GM23338 (cell line): ENCODE results near the gene ADAT3. TPM values are rescaled to one million over a fixed set of nuclear protein-coding genes. Genes with fewer than 3 reads are reported as not detected.

ENCODE experiments used
- ATAC-seq: fragments of 200-7000 bp; cut with Tn5 transposase; 3 replicates; pipeline ENCODE4 v1.9.1; 2020
- DNase-seq: peaks from one replicate; pipeline ENCODE4 v3.0.0-alpha.2; 2015; ENCODE audit warnings: low spot score
- H2AFZ ChIP-seq: fragments of 200-600 bp; sonication (generic); 2 replicates; pipeline ENCODE4 v1.8.0; 2016; ENCODE audit warnings: antibody characterized with exemption, mild to moderate bottlenecking, moderate library complexity
- H3F3A ChIP-seq: fragments of 200-600 bp; sonication (generic); replicated peaks from 2 replicates; pipeline ENCODE4 v1.8.0; 2017; ENCODE audit warnings: antibody characterized with exemption, mixed run types, low read depth
- H3K27ac ChIP-seq: fragments of 200-600 bp; sonication (generic); 2 replicates; pipeline ENCODE4 v1.6.1; 2016; ENCODE audit warnings: low read depth
- H3K27me3 ChIP-seq: fragments of 200-600 bp; sonication (generic); 2 replicates; pipeline ENCODE4 v1.8.0; 2016; ENCODE audit warnings: mild to moderate bottlenecking, mixed run types, moderate library complexity; ENCODE audit not compliant: insufficient read depth
- H3K36me3 ChIP-seq: fragments of 200-600 bp; sonication (generic); 2 replicates; pipeline ENCODE4 v1.8.0; 2016; ENCODE audit warnings: mild to moderate bottlenecking; ENCODE audit not compliant: insufficient read depth
- H3K4me1 ChIP-seq: fragments of 200-600 bp; sonication (generic); 2 replicates; pipeline ENCODE4 v1.8.0; 2016; ENCODE audit warnings: mild to moderate bottlenecking, moderate library complexity; ENCODE audit not compliant: insufficient read depth
- H3K4me2 ChIP-seq: fragments of 200-600 bp; sonication (generic); 2 replicates; pipeline ENCODE4 v1.7.1; 2017; ENCODE audit warnings: mixed run types
- H3K4me3 ChIP-seq: fragments of 200-600 bp; sonication (generic); 2 replicates; pipeline ENCODE4 v1.6.1; 2016; ENCODE audit warnings: mixed run types
- H3K79me2 ChIP-seq: fragments of 200-600 bp; sonication (generic); replicated peaks from 2 replicates; pipeline ENCODE4 v1.8.0; 2017; ENCODE audit warnings: mild to moderate bottlenecking; ENCODE audit not compliant: insufficient read depth
- H3K9me2 ChIP-seq: fragments of 200-600 bp; sonication (generic); 2 replicates; pipeline ENCODE4 v1.8.0; 2017; ENCODE audit not compliant: insufficient read depth
- H4K20me1 ChIP-seq: fragments of 200-600 bp; sonication (generic); replicated peaks from 2 replicates; pipeline ENCODE4 v1.8.0; 2017; ENCODE audit warnings: mild to moderate bottlenecking; ENCODE audit not compliant: insufficient read depth
- H3K27ac Mint-ChIP-seq: 2 replicates; pipeline ENCODE4 v1.8.0; 2020; ENCODE audit warnings: inconsistent platforms, mild to moderate bottlenecking, moderate library complexity, mixed read lengths
- H3K27me3 Mint-ChIP-seq: 3 replicates; pipeline ENCODE4 v1.8.0; 2022; ENCODE audit warnings: low read depth, mild to moderate bottlenecking, moderate library complexity, mixed read lengths, inconsistent platforms; ENCODE audit not compliant: insufficient read depth, poor library complexity
- H3K36me3 Mint-ChIP-seq: 3 replicates; pipeline ENCODE4 v1.8.0; 2021; ENCODE audit warnings: low read depth, mild to moderate bottlenecking, inconsistent platforms, moderate library complexity, mixed read lengths
- H3K4me1 Mint-ChIP-seq: 3 replicates; pipeline ENCODE4 v1.8.0; 2020; ENCODE audit warnings: mild to moderate bottlenecking, inconsistent platforms, mixed read lengths
- H3K4me3 Mint-ChIP-seq: 3 replicates; pipeline ENCODE4 v1.8.0; 2021; ENCODE audit warnings: moderate library complexity, mild to moderate bottlenecking, inconsistent platforms, mixed read lengths
- H3K9me3 Mint-ChIP-seq: 3 replicates; pipeline ENCODE4 v1.8.0; 2020; ENCODE audit warnings: moderate library complexity, mild to moderate bottlenecking, inconsistent platforms, mixed read lengths
- CREB1 ChIP-seq: fragments of 250-450 bp; sonication (Bioruptor Pico); IDR thresholded peaks from 2 replicates; pipeline ENCODE4 v1.5.0; 2020; ENCODE audit warnings: low read depth, mild to moderate bottlenecking, moderate library complexity
- EZH2phosphoT487 ChIP-seq: fragments of 200-600 bp; sonication (generic); IDR thresholded peaks from one replicate; pipeline ENCODE4 v1.8.1; 2018; ENCODE audit warnings: antibody characterized with exemption; ENCODE audit not compliant: unreplicated experiment
- NANOG ChIP-seq: IDR thresholded peaks from 2 replicates; pipeline ENCODE4 v1.6.1; 2016; ENCODE audit warnings: antibody characterized with exemption, borderline replicate concordance
- REST ChIP-seq: IDR thresholded peaks from one replicate; pipeline ENCODE4 v1.6.1; 2018; ENCODE audit warnings: antibody characterized with exemption; ENCODE audit not compliant: unreplicated experiment
- ZNF331 ChIP-seq: fragments of 250-450 bp; sonication (Bioruptor Pico); IDR thresholded peaks from 2 replicates; pipeline ENCODE4 v1.5.0; 2020; ENCODE audit warnings: low read depth, mild to moderate bottlenecking, moderate library complexity
- ZNF462 ChIP-seq: fragments of 250-450 bp; sonication (Bioruptor Pico); IDR thresholded peaks from 2 replicates; pipeline ENCODE4 v1.5.0; 2020; ENCODE audit warnings: mild to moderate bottlenecking, moderate library complexity
- polyA plus RNA-seq: library from polyadenylated mRNA; unstranded; fragments of >200 nt; fragmentation: Nextera tagmentation; extraction: Ambion mirVana; gene quantifications from 2 replicates; pipeline ENCODE4 v1.2.1, GENCODE V29; 2016
- total RNA-seq: library from RNA; depleted of rRNA; stranded (reverse); fragments of >200 nt; shearing (Covaris generic); gene quantifications from 2 replicates; pipeline ENCODE4 v1.2.3, GENCODE V29; 2014

The ADAT3 gene
- total and polyA plus RNA-seq, 2 experiments from 2014 or later: 7.9 to 12.4 TPM

- peaks cover 14% of the 10 kb centered on the region; the same call in 1 of the 2 replicates for H3K4me1 ChIP-seq
- H3K36me3 ChIP-seq: no peaks in the 10 kb centered on the region
- no peak overlapping the region for H3K27ac ChIP-seq
- no peaks in the 10 kb centered on the region for H3K9me2 ChIP-seq
- Mint-ChIP-seq H3K4me3 (peak overlapping the region; percentile 91), H3K27ac (peak overlapping the region; percentile 40), H3K4me1 (peaks cover 31% of the 10 kb centered on the region), H3K9me3 (no peaks in the 10 kb centered on the region; the same call in 2 of the 3 replicates), H3K36me3 (no peaks in the 10 kb centered on the region; the same call in 2 of the 3 replicates), H3K27me3 (peaks cover 11% of the 10 kb centered on the region)
- no peak for TF ChIP-seq NANOG
- no peak for TF ChIP-seq ZNF462 (CRISPR knock-in tag)
- no peak for TF ChIP-seq CREB1 (CRISPR knock-in tag)
- no peak for TF ChIP-seq REST
- no peak for TF ChIP-seq ZNF331 (CRISPR knock-in tag)
- no peak for TF ChIP-seq EZH2phosphoT487
- no peaks in the 10 kb centered on the region for H3K27me3 ChIP-seq
- peak overlapping the region; percentile 89 for H3K4me3 ChIP-seq
- peaks cover 16% of the 10 kb centered on the region for H4K20me1 ChIP-seq
- peak overlapping the region; percentile 98 for H3K4me2 ChIP-seq
- H2AFZ ChIP-seq: no peak overlapping the region
- ATAC-seq: peak; percentile 16
- DNase-seq: no peak
- H3F3A ChIP-seq: peaks cover 5% of the 10 kb centered on the region
- H3K79me2 ChIP-seq: peaks cover 27% of the 10 kb centered on the region
Observed at GRCh38 chr19:1884719-1885334, 20.4 kb upstream of the ADAT3 start.
